Peyer's patch (tissue), 4 donors: ENCODE data around the gene C13orf42.

Source experiments
- CTCF ChIP-seq, 6 experiments: fragments of 450-650 bp in 4 of 6; fragments of 200-600 bp in 2 of 6; sonication (generic) in 1 of 6; IDR thresholded peaks; one replicate each; pipeline ENCODE4 v1.5.1; 2017 to 2019; ENCODE audit warnings: antibody characterized with exemption in 6 of 6, mild to moderate bottlenecking in 3 of 6, moderate library complexity in 1 of 6
- POLR2A ChIP-seq, 2 donors: fragments of 450-650 bp; IDR thresholded peaks; one replicate each; pipeline ENCODE4 v1.5.1; 2017; ENCODE audit warnings: antibody characterized with exemption in 2 of 2, mild to moderate bottlenecking in 2 of 2, moderate library complexity in 2 of 2

GRCh38 chr13:51147732-51148131 lies 36.7 kb upstream of the C13orf42 start:
- TF ChIP-seq POLR2A (IDR thresholded peaks at IDR 0.05) (no peak), CTCF (IDR thresholded peaks at IDR 0.05) (no peak)
